RWPE1 (cell line): ENCODE measurements around the gene MT1X.

Experiments
- CTCF ChIA-PET: fragments of 350-600 bp; sonication (Branson Sonifier 250); formaldehyde crosslinking; extraction: SDS; loops from one replicate; lab custom pipeline; 2021; lab: Yijun Ruan, JAX
- POLR2A ChIA-PET: fragments of 400-600 bp; formaldehyde crosslinking; extraction: SDS; loops from one replicate; lab custom pipeline; 2020; ENCODE audit warnings: antibody characterized with exemption; ENCODE audit not compliant: low non-redundant PET; lab: Yijun Ruan, JAX
- DNase-seq: peaks from one replicate; pipeline ENCODE4 v3.0.0; 2012; ENCODE audit warnings: low spot score
- H3K27ac ChIP-seq: fragments of 450-650 bp; 2 replicates; pipeline ENCODE4 v1.5.1; 2017
- TF ChIP-seq, protein P1 (sequence below): fragments of 450-650 bp; conservative IDR thresholded peaks from 2 replicates; pipeline ENCODE4 v1.5.1; 2017; ENCODE audit warnings: low read depth, mild to moderate bottlenecking

Gene MT1X

DNA sequence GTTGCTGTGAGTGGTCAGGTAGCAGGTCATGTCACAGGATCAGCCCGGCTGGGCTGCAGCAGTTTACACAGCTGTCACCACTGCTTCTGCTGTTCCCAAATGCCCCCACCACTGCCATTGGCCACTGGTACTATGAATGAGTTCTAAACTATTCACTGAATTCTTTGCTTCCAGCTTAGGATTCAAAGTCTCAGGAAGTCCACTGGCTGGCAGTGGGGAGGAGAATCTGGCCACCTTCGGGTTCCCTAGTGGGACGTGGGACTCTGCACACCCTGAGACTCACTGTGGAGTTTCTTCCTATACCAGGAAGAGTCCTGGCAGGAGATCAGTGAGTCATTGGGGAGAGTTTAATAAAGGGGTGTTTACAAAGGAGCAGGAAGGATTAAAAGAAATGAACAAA is 6.9 kb downstream of the MT1X start:
- ChIA-PET CTCF (interaction anchor here (0.5 to 1.3 kb wide), 2 partner anchors 13 to 15 kb away, joined by 3 read pairs; no protein-coding TSS in a partner anchor), POLR2A (interaction anchor here (0.7 to 1.0 kb wide), 2 partner anchors 63 to 81 kb away, joined by 3 to 5 read pairs; partner anchors contain the start of genes MT1E and MT2A)
- peak overlapping the region; percentile 82 for H3K27ac ChIP-seq
- DNase-seq = no peak
- TF ChIP-seq, protein P1, sequence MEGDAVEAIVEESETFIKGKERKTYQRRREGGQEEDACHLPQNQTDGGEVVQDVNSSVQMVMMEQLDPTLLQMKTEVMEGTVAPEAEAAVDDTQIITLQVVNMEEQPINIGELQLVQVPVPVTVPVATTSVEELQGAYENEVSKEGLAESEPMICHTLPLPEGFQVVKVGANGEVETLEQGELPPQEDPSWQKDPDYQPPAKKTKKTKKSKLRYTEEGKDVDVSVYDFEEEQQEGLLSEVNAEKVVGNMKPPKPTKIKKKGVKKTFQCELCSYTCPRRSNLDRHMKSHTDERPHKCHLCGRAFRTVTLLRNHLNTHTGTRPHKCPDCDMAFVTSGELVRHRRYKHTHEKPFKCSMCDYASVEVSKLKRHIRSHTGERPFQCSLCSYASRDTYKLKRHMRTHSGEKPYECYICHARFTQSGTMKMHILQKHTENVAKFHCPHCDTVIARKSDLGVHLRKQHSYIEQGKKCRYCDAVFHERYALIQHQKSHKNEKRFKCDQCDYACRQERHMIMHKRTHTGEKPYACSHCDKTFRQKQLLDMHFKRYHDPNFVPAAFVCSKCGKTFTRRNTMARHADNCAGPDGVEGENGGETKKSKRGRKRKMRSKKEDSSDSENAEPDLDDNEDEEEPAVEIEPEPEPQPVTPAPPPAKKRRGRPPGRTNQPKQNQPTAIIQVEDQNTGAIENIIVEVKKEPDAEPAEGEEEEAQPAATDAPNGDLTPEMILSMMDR = no peak

DNA sequence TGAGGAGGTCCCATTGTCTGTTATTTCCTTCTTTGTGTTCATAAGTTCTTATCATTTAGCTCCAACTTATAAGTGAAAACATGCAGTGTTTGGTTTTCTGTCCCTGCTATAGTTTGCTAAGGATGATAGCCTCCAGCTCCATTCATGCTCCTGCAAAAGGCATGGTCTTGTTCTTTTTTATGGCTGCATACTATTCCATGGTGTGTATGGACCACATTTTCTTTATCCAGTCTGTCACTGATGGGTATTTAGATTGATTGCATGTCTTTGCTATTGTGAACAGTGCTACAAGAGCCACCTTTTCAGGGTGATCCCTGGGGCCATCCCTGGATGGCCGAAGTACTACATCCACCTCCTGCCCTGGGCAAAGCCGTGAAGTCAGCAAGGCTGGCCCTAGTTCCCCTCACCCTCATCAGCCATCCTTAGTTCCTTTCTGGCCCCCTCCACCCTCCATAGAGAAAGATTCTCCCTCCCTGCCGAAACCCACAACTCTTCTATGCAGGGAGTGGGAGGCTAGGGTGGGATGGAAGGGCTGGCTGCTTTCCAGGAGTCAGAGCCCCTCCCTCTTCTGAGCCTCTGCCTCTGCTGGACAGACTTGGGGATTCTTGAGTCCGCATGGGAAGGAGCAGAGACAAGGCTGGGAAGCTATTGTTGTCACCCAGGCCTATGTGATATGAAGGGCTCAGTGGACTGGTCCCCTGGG is 8.3 kb downstream of the MT1X start:
- TF ChIP-seq, protein P1 = no peak
- no peak for DNase-seq
- CTCF ChIA-PET = interaction anchor here (0.6 to 1.1 kb wide), 2 partner anchors 8 to 283 kb away, joined by 3 read pairs; partner anchors contain the start of gene MT1X
- POLR2A ChIA-PET = interaction anchor here (0.9 kb wide), 1 partner anchor 82 kb away, joined by 3 read pairs; the partner anchor contains the start of gene MT2A
- peak overlapping the region; percentile 89 for H3K27ac ChIP-seq

DNA sequence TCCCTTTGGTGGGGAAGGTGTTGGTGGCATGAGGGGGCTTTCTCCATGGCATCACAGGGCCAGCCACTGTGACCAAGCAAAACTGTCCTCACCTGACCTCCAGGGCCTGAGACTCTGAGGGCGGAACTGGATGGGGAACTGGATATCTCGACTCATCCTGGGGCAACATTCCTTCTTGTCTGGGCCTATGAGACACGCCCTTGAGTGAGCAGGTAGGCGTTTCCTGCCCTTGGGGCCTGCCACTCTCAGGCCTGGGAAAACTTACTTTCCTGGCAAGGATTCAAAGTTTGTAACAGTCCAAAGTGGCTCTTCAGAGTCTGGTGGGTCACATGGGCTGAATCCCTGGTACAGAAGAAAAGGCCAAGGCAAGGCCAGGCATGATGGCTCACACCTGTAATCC is 9.6 kb downstream of the MT1X start:
- ChIA-PET POLR2A (interaction anchor here (0.9 kb wide), 1 partner anchor 84 kb away, joined by 3 read pairs; the partner anchor contains the start of gene MT2A), CTCF (interaction anchor here (1.1 kb wide), 1 partner anchor 9 kb away, joined by 3 read pairs; the partner anchor contains the start of gene MT1X)
- peak; percentile 96 for DNase-seq
- TF ChIP-seq, protein P1 = no peak
- peak overlapping the region; percentile 89 for H3K27ac ChIP-seq

DNA sequence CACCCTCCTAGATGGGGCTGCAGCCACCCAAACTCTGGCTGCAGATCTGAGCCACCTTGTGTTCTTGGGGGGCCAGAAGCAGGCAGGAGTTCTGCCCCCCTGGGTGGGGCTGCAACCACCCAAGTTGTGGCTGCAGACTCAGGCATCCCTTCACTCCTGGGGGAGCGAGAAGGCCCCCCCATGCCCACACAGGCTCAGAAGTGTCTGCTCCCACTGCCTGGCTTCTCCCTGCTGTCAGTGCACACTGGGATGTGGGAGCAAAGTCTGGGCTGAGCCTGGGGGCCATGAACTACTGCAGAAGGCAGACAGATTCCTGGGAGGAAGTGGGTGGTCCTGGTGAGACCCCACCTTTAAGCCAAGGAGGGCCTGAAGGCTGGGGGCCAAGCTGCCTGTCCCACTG is 13.0 kb downstream of the MT1X start:
- ChIA-PET CTCF (interaction anchor here (0.9 kb wide), 1 partner anchor 182 kb away, joined by 5 read pairs; no protein-coding TSS in a partner anchor), POLR2A (no interaction called here)
- TF ChIP-seq, protein P1 = no peak
- peak overlapping the region; percentile 18 for H3K27ac ChIP-seq
- no peak for DNase-seq

DNA sequence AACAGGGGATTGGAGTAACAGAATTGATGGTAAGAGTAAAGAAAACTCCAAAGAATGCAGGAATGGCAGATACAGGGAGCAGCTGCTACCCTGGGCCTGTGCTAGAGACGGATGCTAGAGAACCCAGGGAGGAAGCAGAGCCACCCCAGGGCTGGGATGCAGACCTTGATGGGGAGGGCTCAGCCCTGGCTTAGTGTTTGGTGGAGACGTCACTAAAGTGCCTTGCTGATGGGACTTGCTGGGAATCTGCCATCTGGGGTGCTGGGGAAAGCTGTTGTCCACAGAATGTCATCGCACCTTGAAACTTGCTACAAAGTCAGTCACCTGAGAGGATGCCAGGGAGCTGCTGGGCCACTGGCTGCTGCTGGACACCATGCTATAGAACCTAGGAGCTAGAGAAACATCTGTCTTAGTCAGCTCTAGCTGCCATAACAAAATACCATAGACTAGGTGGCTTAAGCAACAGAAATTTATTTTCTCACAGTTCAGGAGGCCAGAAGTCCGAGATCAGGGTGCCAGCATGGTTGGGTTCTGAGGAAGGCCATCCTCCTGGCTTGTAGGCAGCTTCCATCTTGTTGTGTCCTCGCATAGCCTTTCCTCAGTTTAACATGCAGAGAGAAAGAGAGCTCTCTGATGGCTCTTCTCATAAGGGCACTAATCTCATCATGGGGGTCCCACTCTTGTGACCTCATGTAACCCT is 15.3 kb downstream of the MT1X start:
- ChIA-PET CTCF (interaction anchor here (0.8 kb wide), 1 partner anchor 15 kb away, joined by 6 read pairs; no protein-coding TSS in a partner anchor), POLR2A (no interaction called here)
- DNase-seq = no peak
- no peak overlapping the region for H3K27ac ChIP-seq
- TF ChIP-seq, protein P1 = no peak

DNA sequence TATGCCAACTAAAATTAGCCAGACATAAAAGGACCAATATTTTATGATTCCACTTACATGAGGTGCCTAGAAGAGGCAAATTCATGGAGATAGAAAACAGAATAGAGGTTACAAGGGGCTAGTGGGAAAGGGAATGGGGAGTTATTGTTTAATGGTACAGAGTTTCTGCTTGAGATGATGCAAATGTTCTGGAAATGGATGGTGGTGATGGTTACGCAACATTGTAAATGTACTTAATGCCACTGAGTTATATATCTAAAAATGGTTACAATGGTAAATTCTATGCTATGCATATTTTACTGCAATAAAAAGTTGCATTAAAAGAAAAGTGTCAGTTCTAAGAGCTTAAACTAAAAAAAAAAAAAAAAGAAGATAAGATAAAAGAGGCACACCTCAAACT is 17.9 kb downstream of the MT1X start:
- peak overlapping the region; percentile 75 for H3K27ac ChIP-seq
- POLR2A ChIA-PET = interaction anchor here (2.5 kb wide), 1 partner anchor 16 kb away, joined by 9 read pairs; no protein-coding TSS in a partner anchor
- CTCF ChIA-PET = interaction anchor here (0.7 kb wide), 2 partner anchors 88 to 171 kb away, joined by 3 read pairs; no protein-coding TSS in a partner anchor
- TF ChIP-seq, protein P1 = no peak
- no peak for DNase-seq
